ENCODE measurements around the gene RHOC. TPM values are rescaled to one million over a fixed set of nuclear protein-coding genes. Genes with fewer than 3 reads are reported as not detected.
A peak's percentile ranks its signal among the peaks of the same experiment; 100 is the strongest.

RHOC gene
- total and polyA plus RNA-seq, 2 donors (not counting 1 experiment from before 2014, with no cell fraction given) = 484 to 857 TPM

DNA sequence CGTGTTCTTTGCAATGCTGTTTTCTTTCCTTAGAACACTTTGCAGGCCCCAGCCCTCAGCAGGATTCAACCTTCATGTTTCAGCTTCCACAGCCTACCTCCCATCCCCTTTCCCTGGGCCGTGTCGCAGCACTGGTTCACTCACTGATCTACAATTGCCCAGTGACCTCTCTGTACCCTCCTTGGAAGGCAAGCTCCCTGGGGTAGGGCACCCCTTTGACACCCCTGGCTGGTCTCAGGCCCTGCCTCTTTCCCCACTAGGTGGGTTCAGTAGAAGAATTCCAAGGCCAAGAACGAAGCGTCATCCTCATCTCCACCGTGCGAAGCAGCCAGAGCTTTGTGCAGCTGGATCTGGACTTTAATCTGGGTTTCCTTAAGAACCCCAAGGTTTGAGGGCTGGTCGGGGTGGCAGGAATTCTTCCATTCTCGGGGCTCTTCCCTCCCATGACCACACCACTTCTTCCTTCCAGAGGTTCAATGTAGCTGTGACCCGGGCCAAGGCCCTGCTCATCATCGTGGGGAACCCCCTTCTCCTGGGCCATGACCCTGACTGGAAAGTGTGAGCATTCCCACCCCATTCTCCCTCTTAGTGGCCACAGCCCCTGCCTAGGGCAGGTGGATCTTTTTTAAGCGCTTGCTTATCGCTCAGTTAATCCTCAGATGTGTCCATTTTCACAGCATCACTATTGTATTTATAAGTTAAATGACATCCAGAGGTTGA lies 7.3 kb downstream of the RHOC start:
- no peaks in the 10 kb centered on the region for H3K9me3 ChIP-seq (ENCODE audit: control insufficient read depth, insufficient read depth, low read depth, low read length)
- peak overlapping the region; percentile 79 for H3K27ac ChIP-seq (ENCODE audit: insufficient read depth, low read length)
- no peak overlapping the region for H2AFZ ChIP-seq (ENCODE audit: low read length)
- H3K36me3 ChIP-seq (ENCODE audit: control insufficient read depth, insufficient read depth, low read length) = peaks cover 43% of the 10 kb centered on the region
- peaks cover 23% of the 10 kb centered on the region for H3K79me2 ChIP-seq (ENCODE audit: control insufficient read depth, insufficient read depth, low read length)
- TF ChIP-seq EZH2 (IDR thresholded peaks at IDR 0.05; ENCODE audit: low read length, missing control alignments) (no peak), CTCF (conservative IDR thresholded peaks at IDR 0.05 in 1 of 2, IDR thresholded peaks at IDR 0.05 in 1 of 2; ENCODE audit: low read depth in 1 of 2, low read length in 2 of 2) (no peak)
- H3K27me3 ChIP-seq (ENCODE audit: control insufficient read depth, insufficient read depth, low read length) = no peaks in the 10 kb centered on the region
- no peak overlapping the region for H3K4me3 ChIP-seq (replicated peaks in 1 of 4; ENCODE audit: control extremely low read depth in 1 of 4, insufficient read depth in 1 of 4, low read depth in 3 of 4, low read length in 4 of 4)
- no peak for DNase-seq (ENCODE audit: low read depth in 2 of 2)
- no peak overlapping the region for H3K9ac ChIP-seq (ENCODE audit: insufficient read depth, low read length)
- H3K4me1 ChIP-seq (ENCODE audit: control insufficient read depth, extremely low read depth, insufficient read depth, low read length) = peaks cover 38% of the 10 kb centered on the region
- H3K4me2 ChIP-seq (ENCODE audit: extremely low read depth, insufficient read depth, low read length) = no peak overlapping the region
- no peaks in the 10 kb centered on the region for H4K20me1 ChIP-seq (ENCODE audit: control insufficient read depth, extremely low read depth, insufficient read depth, low read length)

GRCh38 chr1:112698366-112699310 lies 8.3 kb downstream of the RHOC start:
- Histone ChIP-seq H3K36me3 (ENCODE audit: control insufficient read depth, insufficient read depth, low read length) (peaks cover 39% of the 10 kb centered on the region), H3K27ac (ENCODE audit: insufficient read depth, low read length) (no peak overlapping the region), H3K79me2 (ENCODE audit: control insufficient read depth, insufficient read depth, low read length) (peaks cover 14% of the 10 kb centered on the region), H3K27me3 (ENCODE audit: control insufficient read depth, insufficient read depth, low read length) (no peaks in the 10 kb centered on the region), H2AFZ (ENCODE audit: low read length) (no peak overlapping the region), H3K4me3 (replicated peaks in 1 of 4; ENCODE audit: control extremely low read depth in 1 of 4, insufficient read depth in 1 of 4, low read depth in 3 of 4, low read length in 4 of 4) (no peak overlapping the region), H3K9ac (ENCODE audit: insufficient read depth, low read length) (no peak overlapping the region), H3K9me3 (ENCODE audit: control insufficient read depth, insufficient read depth, low read depth, low read length) (no peaks in the 10 kb centered on the region), H4K20me1 (ENCODE audit: control insufficient read depth, extremely low read depth, insufficient read depth, low read length) (no peaks in the 10 kb centered on the region), H3K4me2 (ENCODE audit: extremely low read depth, insufficient read depth, low read length) (no peak overlapping the region), H3K4me1 (ENCODE audit: control insufficient read depth, extremely low read depth, insufficient read depth, low read length) (peaks cover 29% of the 10 kb centered on the region)
- no peak for DNase-seq (ENCODE audit: low read depth in 2 of 2)
- TF ChIP-seq EZH2 (IDR thresholded peaks at IDR 0.05; ENCODE audit: low read length, missing control alignments) (no peak), CTCF (conservative IDR thresholded peaks at IDR 0.05 in 1 of 2, IDR thresholded peaks at IDR 0.05 in 1 of 2; ENCODE audit: low read depth in 1 of 2, low read length in 2 of 2) (no peak)

DNA sequence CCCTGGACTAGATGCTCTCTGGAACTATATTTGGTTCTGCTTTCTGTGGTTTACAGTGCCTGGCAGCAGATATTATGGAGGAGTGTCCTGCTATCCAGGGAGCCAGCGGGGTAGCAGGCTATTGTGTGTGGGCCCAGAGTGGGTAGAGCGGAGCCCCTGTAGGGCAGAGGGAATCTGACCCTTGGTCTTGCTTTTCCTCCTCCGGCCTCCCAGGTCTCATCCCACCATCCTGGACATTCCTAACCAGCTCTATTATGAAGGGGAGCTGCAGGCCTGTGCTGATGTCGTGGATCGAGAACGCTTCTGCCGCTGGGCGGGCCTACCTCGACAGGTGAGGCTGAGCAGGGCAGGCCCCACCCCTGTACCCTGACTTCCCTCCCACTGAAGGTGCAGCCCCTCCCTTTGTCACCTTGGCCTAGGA lies 9.1 kb downstream of the RHOC start:
- H3K27me3 ChIP-seq (ENCODE audit: control insufficient read depth, insufficient read depth, low read length) = no peaks in the 10 kb centered on the region
- no peaks in the 10 kb centered on the region for H4K20me1 ChIP-seq (ENCODE audit: control insufficient read depth, extremely low read depth, insufficient read depth, low read length)

More for the DNA sequence above, 9.1 kb downstream of the RHOC start:
- Histone ChIP-seq H3K9ac (ENCODE audit: insufficient read depth, low read length) (no peak overlapping the region), H3K79me2 (ENCODE audit: control insufficient read depth, insufficient read depth, low read length) (peaks cover 6% of the 10 kb centered on the region), H3K4me1 (ENCODE audit: control insufficient read depth, extremely low read depth, insufficient read depth, low read length) (peaks cover 27% of the 10 kb centered on the region), H3K27ac (ENCODE audit: insufficient read depth, low read length) (no peak overlapping the region), H3K4me3 (replicated peaks in 1 of 4; ENCODE audit: control extremely low read depth in 1 of 4, insufficient read depth in 1 of 4, low read depth in 3 of 4, low read length in 4 of 4) (no peak overlapping the region), H3K36me3 (ENCODE audit: control insufficient read depth, insufficient read depth, low read length) (peaks cover 36% of the 10 kb centered on the region), H3K9me3 (ENCODE audit: control insufficient read depth, insufficient read depth, low read depth, low read length) (no peaks in the 10 kb centered on the region), H3K4me2 (ENCODE audit: extremely low read depth, insufficient read depth, low read length) (no peak overlapping the region), H2AFZ (ENCODE audit: low read length) (no peak overlapping the region)
- no peak for DNase-seq (ENCODE audit: low read depth in 2 of 2)
- TF ChIP-seq CTCF (conservative IDR thresholded peaks at IDR 0.05 in 1 of 2, IDR thresholded peaks at IDR 0.05 in 1 of 2; ENCODE audit: low read depth in 1 of 2, low read length in 2 of 2) (no peak), EZH2 (IDR thresholded peaks at IDR 0.05; ENCODE audit: low read length, missing control alignments) (no peak)
